Stimulated activated CD8-positive, alpha-beta memory T cell treated with anti-CD3 and anti-CD28 coated beads, Interleukin-15, amount 100 ng/mL, for 4 hours (primary cell): Measurements from ENCODE around the gene SLC44A5.
"Not testable (repeated sequence)": the region's sequence is repeated elsewhere in the genome, so short reads cannot be mapped to it uniquely, and the experiment has no call there.

Experiments used
- DNase-seq, 2 donors: peaks; one replicate each; pipeline ENCODE4 v3.0.0-alpha.2; 2020; ENCODE audit warnings: low read depth in 2 of 2

The SLC44A5 gene

GRCh38 chr1:75273110-75273509, 337.8 kb downstream of the SLC44A5 start:
- DNase-seq = no peak

GRCh38 chr1:75265792-75266191, 345.1 kb downstream of the SLC44A5 start:
- no peak for DNase-seq

- DNase-seq = no peak
Measured at GRCh38 chr1:75264112-75264511, 346.8 kb downstream of the SLC44A5 start.

GRCh38 chr1:75263616-75264015, 347.3 kb downstream of the SLC44A5 start:
- DNase-seq = not testable (repeated sequence)

- not testable (repeated sequence) for DNase-seq
Measured at GRCh38 chr1:75261946-75262345, 349.0 kb downstream of the SLC44A5 start.

GRCh38 chr1:75258351-75258750, 352.6 kb downstream of the SLC44A5 start:
- DNase-seq = no peak

- DNase-seq = no peak
Measured at GRCh38 chr1:75257424-75257823, 353.5 kb downstream of the SLC44A5 start.

- DNase-seq = not testable (repeated sequence)
Measured at GRCh38 chr1:75250114-75250513, 360.8 kb downstream of the SLC44A5 start.

GRCh38 chr1:75245239-75245638, 365.7 kb downstream of the SLC44A5 start:
- no peak for DNase-seq

GRCh38 chr1:75243124-75243523, 367.8 kb downstream of the SLC44A5 start:
- no peak for DNase-seq

- no peak for DNase-seq
Measured at GRCh38 chr1:75237316-75237715, 373.6 kb downstream of the SLC44A5 start.

GRCh38 chr1:75234562-75234961, 376.4 kb downstream of the SLC44A5 start:
- no peak for DNase-seq

- no peak for DNase-seq
Measured at GRCh38 chr1:75233302-75233929, 377.5 kb downstream of the SLC44A5 start.

GRCh38 chr1:75220072-75220471, 390.8 kb downstream of the SLC44A5 start:
- no peak for DNase-seq

- DNase-seq = no peak
Measured at GRCh38 chr1:75214017-75214416, 396.9 kb downstream of the SLC44A5 start.

GRCh38 chr1:75211648-75212047, 399.3 kb downstream of the SLC44A5 start:
- DNase-seq = no peak

- no peak for DNase-seq
Measured at GRCh38 chr1:75208862-75209261, 402.1 kb downstream of the SLC44A5 start.

- DNase-seq = no peak
Measured at GRCh38 chr1:75203415-75204277, 407.3 kb downstream of the SLC44A5 start.

- no peak for DNase-seq
Measured at GRCh38 chr1:75202751-75203150, 408.2 kb downstream of the SLC44A5 start.

GRCh38 chr1:75198761-75199160, 412.2 kb downstream of the SLC44A5 start:
- DNase-seq = no peak

- DNase-seq = no peak
Measured at GRCh38 chr1:75198163-75198562, 412.8 kb downstream of the SLC44A5 start.

- no peak for DNase-seq
Measured at GRCh38 chr1:75188892-75189291, 422.0 kb downstream of the SLC44A5 start.
